H9 (cell line): ENCODE data around the gene PARD3. TPM values are rescaled to one million over a fixed set of nuclear protein-coding genes. Genes with fewer than 3 reads are reported as not detected.

Experiments used
- DNase-seq: peaks from one replicate; pipeline ENCODE4 v3.0.0-alpha.2; 2017
- H2AFZ ChIP-seq: one replicate; pipeline ENCODE4 v1.6.1; 2013; ENCODE audit warnings: mild to moderate bottlenecking, low read length, control low read depth, moderate library complexity
- H2AK5ac ChIP-seq: 2 replicates; pipeline ENCODE4 v1.6.1; 2013; ENCODE audit warnings: low read length, control low read depth, mixed read lengths; ENCODE audit not compliant: insufficient read length
- H2BK120ac ChIP-seq: one replicate; pipeline ENCODE4 v1.6.1; 2013; ENCODE audit warnings: low read depth, mild to moderate bottlenecking, low read length, control low read depth, inconsistent platforms; ENCODE audit not compliant: poor library complexity, severe bottlenecking
- H2BK12ac ChIP-seq: 2 replicates; pipeline ENCODE4 v1.6.1; 2013; ENCODE audit warnings: low read length, control low read depth, mixed read lengths, low read depth; ENCODE audit not compliant: insufficient read length
- H2BK15ac ChIP-seq: 2 replicates; pipeline ENCODE4 v1.6.1; 2013; ENCODE audit warnings: low read depth, low read length, control low read depth
- H2BK20ac ChIP-seq: one replicate; pipeline ENCODE4 v1.6.1; 2013; ENCODE audit warnings: low read depth, mild to moderate bottlenecking, low read length, control low read depth, inconsistent platforms; ENCODE audit not compliant: poor library complexity, severe bottlenecking
- H2BK5ac ChIP-seq: 2 replicates; pipeline ENCODE4 v1.6.1; 2013; ENCODE audit warnings: low read length, control low read depth, mixed read lengths; ENCODE audit not compliant: insufficient read length
- H3K14ac ChIP-seq: 2 replicates; pipeline ENCODE4 v1.6.1; 2013; ENCODE audit warnings: low read length, control low read depth; ENCODE audit not compliant: insufficient read depth
- H3K18ac ChIP-seq: 2 replicates; pipeline ENCODE4 v1.6.1; 2013; ENCODE audit warnings: low read depth, mild to moderate bottlenecking, mixed read lengths, low read length, control low read depth; ENCODE audit not compliant: insufficient read length
- H3K23ac ChIP-seq: 2 replicates; pipeline ENCODE4 v1.6.1; 2013; ENCODE audit warnings: low read length, control low read depth, mixed read lengths, low read depth; ENCODE audit not compliant: insufficient read length
- H3K23me2 ChIP-seq: 2 replicates; pipeline ENCODE4 v1.6.1; 2013; ENCODE audit warnings: low read depth, mild to moderate bottlenecking, mixed read lengths, low read length, control low read depth; ENCODE audit not compliant: insufficient read length, poor library complexity, severe bottlenecking
- H3K27ac ChIP-seq: 2 replicates; pipeline ENCODE4 v1.5.1; 2013; ENCODE audit warnings: low read length, control low read depth, mixed read lengths, low read depth; ENCODE audit not compliant: insufficient read length
- H3K27me3 ChIP-seq: 2 replicates; pipeline ENCODE4 v1.6.1; 2013; ENCODE audit warnings: low read length, control low read depth, inconsistent platforms; ENCODE audit not compliant: insufficient read depth
- H3K4ac ChIP-seq: 2 replicates; pipeline ENCODE4 v1.6.1; 2013; ENCODE audit warnings: low read depth, mild to moderate bottlenecking, control low read depth, inconsistent platforms, low read length, moderate library complexity
- H3K4me1 ChIP-seq: 2 replicates; pipeline ENCODE4 v1.6.1; 2013; ENCODE audit warnings: low read length, control low read depth, inconsistent platforms; ENCODE audit not compliant: insufficient read depth
- H3K4me2 ChIP-seq: 2 replicates; pipeline ENCODE4 v1.6.1; 2013; ENCODE audit warnings: low read length, control low read depth, mixed read lengths; ENCODE audit not compliant: insufficient read length, insufficient read depth
- H3K56ac ChIP-seq: 2 replicates; pipeline ENCODE4 v1.6.1; 2013; ENCODE audit warnings: low read depth, mild to moderate bottlenecking, mixed read lengths, low read length, control low read depth; ENCODE audit not compliant: insufficient read length
- H3K79me1 ChIP-seq: 2 replicates; pipeline ENCODE4 v1.6.1; 2013; ENCODE audit warnings: low read depth, mild to moderate bottlenecking, moderate library complexity, low read length, control low read depth, inconsistent platforms; ENCODE audit not compliant: insufficient read depth, poor library complexity, severe bottlenecking
- H3K79me2 ChIP-seq: 2 replicates; pipeline ENCODE4 v1.6.1; 2013; ENCODE audit warnings: low read length, control low read depth, inconsistent platforms; ENCODE audit not compliant: insufficient read depth
- H3K9ac ChIP-seq: 2 replicates; pipeline ENCODE4 v1.6.1; 2013; ENCODE audit warnings: low read length, control low read depth, mixed read lengths; ENCODE audit not compliant: insufficient read length; ENCODE audit errors: extremely low read depth
- H3K9me3 ChIP-seq: one replicate; pipeline ENCODE4 v1.6.1; 2013; ENCODE audit warnings: low read depth, low read length, inconsistent platforms; ENCODE audit not compliant: control insufficient read depth
- H3T11ph ChIP-seq: one replicate; pipeline ENCODE4 v1.6.1; 2013; ENCODE audit warnings: mild to moderate bottlenecking, low read length, control low read depth, inconsistent platforms
- H4K20me1 ChIP-seq: one replicate; pipeline ENCODE4 v1.6.1; 2013; ENCODE audit not compliant: control insufficient read depth, insufficient read length, insufficient read depth
- H4K5ac ChIP-seq: 2 replicates; pipeline ENCODE4 v1.6.1; 2013; ENCODE audit warnings: low read depth, mild to moderate bottlenecking, mixed read lengths, low read length, control low read depth; ENCODE audit not compliant: insufficient read length
- H4K8ac ChIP-seq: replicated peaks from 2 replicates; pipeline ENCODE4 v1.6.1; 2013; ENCODE audit warnings: low read length, control low read depth, mixed read lengths, low read depth; ENCODE audit not compliant: insufficient read length
- H4K91ac ChIP-seq: 2 replicates; pipeline ENCODE4 v1.6.1; 2013; ENCODE audit warnings: low read depth, mild to moderate bottlenecking, moderate library complexity, mixed read lengths, low read length, control low read depth; ENCODE audit not compliant: insufficient read length
- H3K27ac Mint-ChIP-seq, 3 experiments: 2 replicates in 2 of 3; 3 replicates in 1 of 3; pipeline ENCODE4 v1.8.0; 2020 to 2021; ENCODE audit warnings: mixed read lengths in 3 of 3, mild to moderate bottlenecking in 1 of 3, moderate library complexity in 1 of 3
- H3K27me3 Mint-ChIP-seq: 2 replicates; pipeline ENCODE4 v1.8.0; 2021; ENCODE audit warnings: low read depth, mild to moderate bottlenecking, moderate library complexity, mixed read lengths
- H3K36me3 Mint-ChIP-seq, 3 experiments: 2 replicates in 2 of 3; 3 replicates in 1 of 3; pipeline ENCODE4 v1.8.0; 2020 to 2021; ENCODE audit warnings: low read depth in 3 of 3, mixed read lengths in 3 of 3; ENCODE audit not compliant: insufficient read depth in 1 of 3
- H3K4me1 Mint-ChIP-seq, 2 experiments: 2 replicates each; pipeline ENCODE4 v1.8.0; 2020; ENCODE audit warnings: mixed read lengths in 2 of 2
- H3K4me3 Mint-ChIP-seq, 2 experiments: 2 replicates in 1 of 2; 3 replicates in 1 of 2; pipeline ENCODE4 v1.8.0; 2020 to 2021; ENCODE audit warnings: mild to moderate bottlenecking in 2 of 2, mixed read lengths in 2 of 2, moderate library complexity in 1 of 2
- H3K9me3 Mint-ChIP-seq, 2 experiments: 2 replicates in 1 of 2; 3 replicates in 1 of 2; pipeline ENCODE4 v1.8.0; 2020; ENCODE audit warnings: mild to moderate bottlenecking in 2 of 2, mixed read lengths in 2 of 2, moderate library complexity in 1 of 2
- WGBS: extraction: QIAGEN DNeasy Blood & Tissue Kit; methylation state at CpG from one replicate; pipeline ENCODE4 v1.1.7; 2013; ENCODE audit warnings: missing lambda C conversion rate, low lambda C conversion rate, mixed read lengths; ENCODE audit not compliant: insufficient read length; ENCODE audit errors: extremely low coverage; 5-methylcytosine and 5-hydroxymethylcytosine counted together
- total RNA-seq: library from RNA; stranded (reverse); gene quantifications from 2 replicates; pipeline ENCODE4 v1.2.1, GENCODE V29; 2021
- TF ChIP-seq, protein P1 (sequence below): fragments of 200-600 bp; sonication (generic); conservative IDR thresholded peaks from 3 replicates; pipeline ENCODE4 v1.8.0; 2021; ENCODE audit warnings: antibody characterized with exemption, mild to moderate bottlenecking

PARD3 gene
- total RNA-seq, 1 experiment from 2014 or later: 44.7 TPM

GRCh38 chr10:34244756-34245484, 570.2 kb downstream of the PARD3 start:
- H3K27me3 Mint-ChIP-seq: no peaks in the 10 kb centered on the region

More at GRCh38 chr10:34244756-34245484, 570.2 kb downstream of the PARD3 start:
- no peak overlapping the region for H2BK5ac ChIP-seq
- no peaks in the 10 kb centered on the region for H3K23me2 ChIP-seq
- H3K9me3 ChIP-seq: no peaks in the 10 kb centered on the region
- no peak overlapping the region for H3K4me2 ChIP-seq
- H3K14ac ChIP-seq: no peak overlapping the region
- H3K4ac ChIP-seq: no peak overlapping the region
- no peak overlapping the region for H3T11ph ChIP-seq
- H3K4me1 ChIP-seq: no peaks in the 10 kb centered on the region
- no peak overlapping the region for H4K5ac ChIP-seq
- H3K9me3 Mint-ChIP-seq: peaks cover 2 to 3% of the 10 kb centered on the region in 2 experiments; a peak in 2 of 5 replicates
- no peak overlapping the region for H2BK120ac ChIP-seq
- H2BK12ac ChIP-seq: no peak overlapping the region
- H3K79me2 ChIP-seq: no peaks in the 10 kb centered on the region
- no peaks in the 10 kb centered on the region for H4K20me1 ChIP-seq
- H4K8ac ChIP-seq: no peak overlapping the region
- H3K4me1 Mint-ChIP-seq: no peaks in the 10 kb centered on the region
- no peak overlapping the region for H4K91ac ChIP-seq
- no peak overlapping the region for H2AFZ ChIP-seq
- H3K56ac ChIP-seq: no peak overlapping the region
- no peak overlapping the region for H2BK20ac ChIP-seq
- no peak overlapping the region for H3K9ac ChIP-seq
- H3K4me3 Mint-ChIP-seq: no peak overlapping the region
- no peak overlapping the region for H2BK15ac ChIP-seq
- no peak overlapping the region for H3K23ac ChIP-seq
- H2AK5ac ChIP-seq: no peak overlapping the region
- no peaks in the 10 kb centered on the region for H3K79me1 ChIP-seq
- peaks cover 0 to 1% (median 0%) of the 10 kb centered on the region in 3 experiments; a peak in 1 of 7 replicates for H3K36me3 Mint-ChIP-seq
- H3K18ac ChIP-seq: no peak overlapping the region
- DNase-seq: no peak
- no CpG with 5 or more reads among the region's 9 CpGs for WGBS
- no peaks in the 10 kb centered on the region for H3K27me3 ChIP-seq
- H3K27ac Mint-ChIP-seq: no peak overlapping the region; a peak in 1 of 7 replicates
- no peak overlapping the region for H3K27ac ChIP-seq
- TF ChIP-seq, protein P1, sequence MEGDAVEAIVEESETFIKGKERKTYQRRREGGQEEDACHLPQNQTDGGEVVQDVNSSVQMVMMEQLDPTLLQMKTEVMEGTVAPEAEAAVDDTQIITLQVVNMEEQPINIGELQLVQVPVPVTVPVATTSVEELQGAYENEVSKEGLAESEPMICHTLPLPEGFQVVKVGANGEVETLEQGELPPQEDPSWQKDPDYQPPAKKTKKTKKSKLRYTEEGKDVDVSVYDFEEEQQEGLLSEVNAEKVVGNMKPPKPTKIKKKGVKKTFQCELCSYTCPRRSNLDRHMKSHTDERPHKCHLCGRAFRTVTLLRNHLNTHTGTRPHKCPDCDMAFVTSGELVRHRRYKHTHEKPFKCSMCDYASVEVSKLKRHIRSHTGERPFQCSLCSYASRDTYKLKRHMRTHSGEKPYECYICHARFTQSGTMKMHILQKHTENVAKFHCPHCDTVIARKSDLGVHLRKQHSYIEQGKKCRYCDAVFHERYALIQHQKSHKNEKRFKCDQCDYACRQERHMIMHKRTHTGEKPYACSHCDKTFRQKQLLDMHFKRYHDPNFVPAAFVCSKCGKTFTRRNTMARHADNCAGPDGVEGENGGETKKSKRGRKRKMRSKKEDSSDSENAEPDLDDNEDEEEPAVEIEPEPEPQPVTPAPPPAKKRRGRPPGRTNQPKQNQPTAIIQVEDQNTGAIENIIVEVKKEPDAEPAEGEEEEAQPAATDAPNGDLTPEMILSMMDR: no peak
